Measurements from ENCODE around the gene VPS8. TPM values are rescaled to one million over a fixed set of nuclear protein-coding genes. Genes with fewer than 3 reads are reported as not detected.

VPS8 gene
- total and polyA plus RNA-seq, 9 of the 15 experiments (the other 6 are each of a cell fraction or from before 2014, with no cell fraction given), result 7.2 to 41.0 (median 28.3) TPM

DNA sequence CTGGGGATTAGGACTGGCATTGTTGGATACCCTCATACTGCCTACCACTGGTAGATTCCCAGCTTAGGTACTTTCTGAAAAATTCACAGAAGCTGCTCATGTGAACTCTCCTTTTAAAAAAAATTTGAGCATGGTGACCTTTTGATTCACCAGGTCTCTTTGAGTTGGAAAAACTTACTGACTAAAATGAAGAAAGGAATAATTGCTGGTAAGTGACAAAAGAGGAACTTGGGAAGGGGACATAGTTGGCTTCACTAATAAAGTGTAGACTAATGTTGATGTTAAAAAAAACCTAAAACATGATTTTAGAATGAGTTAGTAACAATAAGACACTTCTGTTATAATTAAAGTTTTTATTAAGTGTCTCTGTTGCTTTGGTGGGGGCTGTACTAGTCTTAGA lies 8.6 kb downstream of the VPS8 start:
- Histone ChIP-seq H3K79me2 (ENCODE audit: control insufficient read depth, insufficient read depth, low read length) (no peaks in the 10 kb centered on the region), H3K27ac (ENCODE audit: extremely low read depth, low read depth, low read length) (no peak overlapping the region), H3K36me3 (ENCODE audit: control insufficient read depth, insufficient read depth, low read length) (peaks cover 4% of the 10 kb centered on the region), H3K4me1 (replicated peaks in 1 of 2; ENCODE audit: control insufficient read depth in 2 of 2, insufficient read depth in 2 of 2, low read length in 2 of 2) (no peaks in the 10 kb centered on the region), H4K20me1 (replicated peaks; ENCODE audit: control insufficient read depth, insufficient read depth, low read length) (no peaks in the 10 kb centered on the region), H3K9ac (ENCODE audit: insufficient read depth in 1 of 2, low read depth in 2 of 2, low read length in 2 of 2) (no peak overlapping the region), H3K4me3 (no peak overlapping the region), H3K4me2 (ENCODE audit: insufficient read depth, low read length) (no peak overlapping the region), H3K9me1 (ENCODE audit: control insufficient read depth, insufficient read depth, low read length) (no peaks in the 10 kb centered on the region), H3K9me3 (replicated peaks; ENCODE audit: control insufficient read depth, insufficient read depth, low read depth, low read length) (no peaks in the 10 kb centered on the region), H2AFZ (ENCODE audit: low read depth, low read length) (no peak overlapping the region), H3K27me3 (ENCODE audit: control insufficient read depth in 2 of 2, insufficient read depth in 2 of 2, low read length in 2 of 2) (no peaks in the 10 kb centered on the region)
- BruUV-seq (replicated peaks), result no TSS peak
- ChIA-PET CTCF (ENCODE audit: low intra/inter-chr PET ratio) (no interaction called here), POLR2A (interaction anchor here (0.5 to 1.0 kb wide), 2 partner anchors 23 to 48 kb away, joined by 3 read pairs; no protein-coding TSS in a partner anchor)
- no peak for DNase-seq (ENCODE audit: extremely low read depth in 1 of 4, low spot score in 3 of 4)
- TF ChIP-seq HNRNPH1 (optimal IDR thresholded peaks at IDR 0.05; ENCODE audit: low read depth, low read length), result no peak
- TF ChIP-seq CTBP1 (IDR thresholded peaks at IDR 0.05; ENCODE audit: borderline replicate concordance), result no peak
- TF ChIP-seq BRCA1 (IDR thresholded peaks at IDR 0.05), result no peak
- TF ChIP-seq BRCA1 (CRISPR knock-in tag; IDR thresholded peaks at IDR 0.05), result no peak
- TF ChIP-seq, protein P1, sequence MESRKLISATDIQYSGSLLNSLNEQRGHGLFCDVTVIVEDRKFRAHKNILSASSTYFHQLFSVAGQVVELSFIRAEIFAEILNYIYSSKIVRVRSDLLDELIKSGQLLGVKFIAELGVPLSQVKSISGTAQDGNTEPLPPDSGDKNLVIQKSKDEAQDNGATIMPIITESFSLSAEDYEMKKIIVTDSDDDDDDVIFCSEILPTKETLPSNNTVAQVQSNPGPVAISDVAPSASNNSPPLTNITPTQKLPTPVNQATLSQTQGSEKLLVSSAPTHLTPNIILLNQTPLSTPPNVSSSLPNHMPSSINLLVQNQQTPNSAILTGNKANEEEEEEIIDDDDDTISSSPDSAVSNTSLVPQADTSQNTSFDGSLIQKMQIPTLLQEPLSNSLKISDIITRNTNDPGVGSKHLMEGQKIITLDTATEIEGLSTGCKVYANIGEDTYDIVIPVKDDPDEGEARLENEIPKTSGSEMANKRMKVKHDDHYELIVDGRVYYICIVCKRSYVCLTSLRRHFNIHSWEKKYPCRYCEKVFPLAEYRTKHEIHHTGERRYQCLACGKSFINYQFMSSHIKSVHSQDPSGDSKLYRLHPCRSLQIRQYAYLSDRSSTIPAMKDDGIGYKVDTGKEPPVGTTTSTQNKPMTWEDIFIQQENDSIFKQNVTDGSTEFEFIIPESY (CRISPR knock-in tag; IDR thresholded peaks at IDR 0.05), result no peak
- intact Hi-C loops (cut with micrococcal nuclease) (no loop called here), in situ Hi-C loops (cut with MboI) (no loop called here)
- no peak for FAIRE-seq
- ATAC-seq, result no peak

DNA sequence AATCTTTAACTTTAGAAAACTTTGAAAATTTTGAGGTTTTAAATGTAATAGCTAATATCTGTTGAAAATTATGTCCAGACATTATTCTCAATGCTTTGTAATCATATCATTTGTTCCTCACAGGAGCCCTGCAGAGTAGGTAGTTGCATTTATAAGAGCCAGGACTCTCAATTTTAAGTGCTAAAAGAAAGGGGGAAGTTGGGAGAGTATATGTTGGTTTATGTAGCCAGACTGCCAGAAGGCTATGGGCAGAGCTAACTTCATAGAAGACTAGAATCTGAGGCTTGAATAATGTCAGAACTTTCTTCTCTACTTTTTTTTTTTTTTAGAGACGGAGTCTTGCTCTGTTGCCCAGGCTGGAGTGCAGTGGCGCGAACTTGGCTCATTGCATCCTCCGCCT lies 9.1 kb downstream of the VPS8 start:
- Histone ChIP-seq H3K9me3 (replicated peaks; ENCODE audit: control insufficient read depth, insufficient read depth, low read depth, low read length) (no peaks in the 10 kb centered on the region), H3K36me3 (ENCODE audit: control insufficient read depth, insufficient read depth, low read length) (peaks cover 4% of the 10 kb centered on the region), H2AFZ (ENCODE audit: low read depth, low read length) (no peak overlapping the region), H3K27ac (ENCODE audit: extremely low read depth, low read depth, low read length) (no peak overlapping the region), H4K20me1 (replicated peaks; ENCODE audit: control insufficient read depth, insufficient read depth, low read length) (no peaks in the 10 kb centered on the region), H3K9ac (ENCODE audit: insufficient read depth in 1 of 2, low read depth in 2 of 2, low read length in 2 of 2) (no peak overlapping the region), H3K9me1 (ENCODE audit: control insufficient read depth, insufficient read depth, low read length) (no peaks in the 10 kb centered on the region), H3K4me2 (ENCODE audit: insufficient read depth, low read length) (no peak overlapping the region), H3K4me3 (no peak overlapping the region), H3K4me1 (replicated peaks in 1 of 2; ENCODE audit: control insufficient read depth in 2 of 2, insufficient read depth in 2 of 2, low read length in 2 of 2) (no peaks in the 10 kb centered on the region), H3K27me3 (ENCODE audit: control insufficient read depth in 2 of 2, insufficient read depth in 2 of 2, low read length in 2 of 2) (no peaks in the 10 kb centered on the region), H3K79me2 (ENCODE audit: control insufficient read depth, insufficient read depth, low read length) (no peaks in the 10 kb centered on the region)
- DNase-seq (ENCODE audit: extremely low read depth in 1 of 4, low spot score in 3 of 4) (no peak), FAIRE-seq (no peak), ATAC-seq (no peak)
- POLR2A ChIA-PET, result interaction anchor here (0.5 to 1.0 kb wide), 2 partner anchors 23 to 47 kb away, joined by 3 read pairs; no protein-coding TSS in a partner anchor
- 100% methylated on average over 3 of the region's 4 CpGs for WGBS (ENCODE audit: insufficient coverage, low coverage, missing lambda C conversion rate)
- in situ Hi-C loops (cut with MboI), result no loop called here
- intact Hi-C loops (cut with micrococcal nuclease), result no loop called here
- no TSS peak for BruUV-seq (replicated peaks)
- CTCF ChIA-PET (ENCODE audit: low intra/inter-chr PET ratio), result no interaction called here
- TF ChIP-seq, protein P2, sequence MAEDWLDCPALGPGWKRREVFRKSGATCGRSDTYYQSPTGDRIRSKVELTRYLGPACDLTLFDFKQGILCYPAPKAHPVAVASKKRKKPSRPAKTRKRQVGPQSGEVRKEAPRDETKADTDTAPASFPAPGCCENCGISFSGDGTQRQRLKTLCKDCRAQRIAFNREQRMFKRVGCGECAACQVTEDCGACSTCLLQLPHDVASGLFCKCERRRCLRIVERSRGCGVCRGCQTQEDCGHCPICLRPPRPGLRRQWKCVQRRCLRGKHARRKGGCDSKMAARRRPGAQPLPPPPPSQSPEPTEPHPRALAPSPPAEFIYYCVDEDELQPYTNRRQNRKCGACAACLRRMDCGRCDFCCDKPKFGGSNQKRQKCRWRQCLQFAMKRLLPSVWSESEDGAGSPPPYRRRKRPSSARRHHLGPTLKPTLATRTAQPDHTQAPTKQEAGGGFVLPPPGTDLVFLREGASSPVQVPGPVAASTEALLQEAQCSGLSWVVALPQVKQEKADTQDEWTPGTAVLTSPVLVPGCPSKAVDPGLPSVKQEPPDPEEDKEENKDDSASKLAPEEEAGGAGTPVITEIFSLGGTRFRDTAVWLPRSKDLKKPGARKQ (CRISPR knock-in tag; IDR thresholded peaks at IDR 0.05), result no peak
- TF ChIP-seq TCF7 (IDR thresholded peaks at IDR 0.05; ENCODE audit: borderline replicate concordance) (no peak), FOXJ2 (tag; IDR thresholded peaks at IDR 0.05) (no peak), NRF1 (conservative IDR thresholded peaks at IDR 0.05 in 1 of 2, IDR thresholded peaks at IDR 0.05 in 1 of 2) (no peak), ARNT (IDR thresholded peaks at IDR 0.05) (no peak), MAFK (IDR thresholded peaks at IDR 0.05; ENCODE audit: low read length) (no peak), NFYB (IDR thresholded peaks at IDR 0.05; ENCODE audit: extremely low read depth, insufficient read length) (no peak), CREBBP (IDR thresholded peaks at IDR 0.05; ENCODE audit: low read depth, low read length) (no peak), TRIM28 (IDR thresholded peaks at IDR 0.05) (no peak), ZFPM2 (CRISPR knock-in tag; IDR thresholded peaks at IDR 0.05) (no peak), SIX5 (IDR thresholded peaks at IDR 0.05; ENCODE audit: borderline replicate concordance in 1 of 2, insufficient read depth in 1 of 2, low read depth in 1 of 2, low read length in 2 of 2) (no peak)

Measured in K562 (cell line).